Epithelial cell of esophagus (primary cell): ENCODE results near the gene ZNF525.
"Not testable (repeated sequence)": the region's sequence is repeated elsewhere in the genome, so short reads cannot be mapped to it uniquely, and the experiment has no call there.

Experiments
- DNase-seq: peaks from one replicate; pipeline ENCODE4 v3.0.0; 2010; ENCODE audit warnings: low read depth
- H3K4me3 ChIP-seq: 2 replicates; pipeline ENCODE4 v1.5.1; 2011; ENCODE audit warnings: mild to moderate bottlenecking, low read length, control low read depth
- CTCF ChIP-seq: IDR thresholded peaks from 2 replicates; pipeline ENCODE4 v1.5.1; 2011; ENCODE audit warnings: low read depth, mild to moderate bottlenecking, low read length, control low read depth, inconsistent platforms; ENCODE audit not compliant: insufficient read depth; ENCODE audit errors: missing control alignments

ZNF525 gene

GRCh38 chr19:53357821-53358581 lies 7.5 kb upstream of the ZNF525 start:
- TF ChIP-seq CTCF: no peak
- no peak for DNase-seq
- no peak overlapping the region for H3K4me3 ChIP-seq

GRCh38 chr19:53360056-53360455 lies 5.4 kb upstream of the ZNF525 start:
- H3K4me3 ChIP-seq, DNase-seq: not testable (repeated sequence)

- H3K4me3 ChIP-seq: peak overlapping the region; percentile 97
- peak; percentile 37 for DNase-seq
- TF ChIP-seq CTCF: no peak
These were observed 491 bp downstream of the ZNF525 start for GRCh38 chr19:53365899-53366493.

GRCh38 chr19:53372196-53372595 lies 6.7 kb downstream of the ZNF525 start:
- no peak for TF ChIP-seq CTCF
- no peak for DNase-seq
- H3K4me3 ChIP-seq: no peak overlapping the region

GRCh38 chr19:53374288-53374687 lies 8.8 kb downstream of the ZNF525 start:
- DNase-seq: no peak
- TF ChIP-seq CTCF: no peak
- H3K4me3 ChIP-seq: no peak overlapping the region

GRCh38 chr19:53374743-53375142 lies 9.2 kb downstream of the ZNF525 start:
- TF ChIP-seq CTCF: no peak
- H3K4me3 ChIP-seq: no peak overlapping the region
- no peak for DNase-seq

- TF ChIP-seq CTCF: no peak
- no peak overlapping the region for H3K4me3 ChIP-seq
- no peak for DNase-seq
These were observed 15.9 kb downstream of the ZNF525 start for GRCh38 chr19:53381376-53381775.
